Ovary (tissue), 3 donors: ENCODE results near the gene ERG28.

Experiments
- CTCF ChIP-seq, 3 donors: fragments of 450-650 bp in 2 of 3; fragments of 200-600 bp in 1 of 3; IDR thresholded peaks; one replicate each; pipeline versions ENCODE4 v1.5.1 to v1.8.0; 2016 to 2022; ENCODE audit warnings: antibody characterized with exemption in 3 of 3, mild to moderate bottlenecking in 1 of 3
- EP300 ChIP-seq: sonication (generic); formaldehyde crosslinking; IDR thresholded peaks from one replicate; pipeline ENCODE4 v1.6.1; 2017; ENCODE audit warnings: antibody characterized with exemption
- POLR2A ChIP-seq: fragments of 450-650 bp; IDR thresholded peaks from one replicate; pipeline ENCODE4 v1.6.1; 2017; ENCODE audit warnings: antibody characterized with exemption, mild to moderate bottlenecking, moderate library complexity
- donor health status: DM: no; HTN: no; CAD: no.

- no peak for TF ChIP-seq CTCF (IDR thresholded peaks at IDR 0.05)
- no peak for TF ChIP-seq POLR2A
- no peak for TF ChIP-seq EP300
Measured at GRCh38 chr14:75660238-75660629, 442 bp downstream of the ERG28 start.
